ENCODE data around the gene METTL16.

DNA sequence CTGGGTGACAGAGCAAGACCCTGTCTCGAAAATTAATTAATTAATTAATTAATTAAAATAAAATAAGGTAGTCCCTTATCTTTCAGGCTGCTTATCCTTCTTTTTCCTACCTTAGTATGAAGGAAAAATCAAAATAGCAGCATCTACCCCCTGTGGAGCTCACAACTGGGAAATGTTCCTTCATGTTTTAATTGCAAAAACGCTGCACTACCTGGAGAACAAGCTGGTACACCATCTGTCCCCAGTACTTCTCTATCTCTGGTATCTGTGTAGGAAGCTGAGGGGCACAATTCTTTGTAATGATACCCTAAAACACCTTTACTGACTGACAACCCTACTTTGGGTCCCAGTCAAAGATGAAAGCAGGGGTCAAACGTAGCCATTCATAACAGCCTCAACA, 55.7 kb downstream of the METTL16 start:
- TF ChIP-seq, protein P1, sequence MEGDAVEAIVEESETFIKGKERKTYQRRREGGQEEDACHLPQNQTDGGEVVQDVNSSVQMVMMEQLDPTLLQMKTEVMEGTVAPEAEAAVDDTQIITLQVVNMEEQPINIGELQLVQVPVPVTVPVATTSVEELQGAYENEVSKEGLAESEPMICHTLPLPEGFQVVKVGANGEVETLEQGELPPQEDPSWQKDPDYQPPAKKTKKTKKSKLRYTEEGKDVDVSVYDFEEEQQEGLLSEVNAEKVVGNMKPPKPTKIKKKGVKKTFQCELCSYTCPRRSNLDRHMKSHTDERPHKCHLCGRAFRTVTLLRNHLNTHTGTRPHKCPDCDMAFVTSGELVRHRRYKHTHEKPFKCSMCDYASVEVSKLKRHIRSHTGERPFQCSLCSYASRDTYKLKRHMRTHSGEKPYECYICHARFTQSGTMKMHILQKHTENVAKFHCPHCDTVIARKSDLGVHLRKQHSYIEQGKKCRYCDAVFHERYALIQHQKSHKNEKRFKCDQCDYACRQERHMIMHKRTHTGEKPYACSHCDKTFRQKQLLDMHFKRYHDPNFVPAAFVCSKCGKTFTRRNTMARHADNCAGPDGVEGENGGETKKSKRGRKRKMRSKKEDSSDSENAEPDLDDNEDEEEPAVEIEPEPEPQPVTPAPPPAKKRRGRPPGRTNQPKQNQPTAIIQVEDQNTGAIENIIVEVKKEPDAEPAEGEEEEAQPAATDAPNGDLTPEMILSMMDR (conservative IDR thresholded peaks at IDR 0.05): no peak
- TF ChIP-seq ZFX (IDR thresholded peaks at IDR 0.05): no peak

Data from C4-2B (cell line).